ENCODE data around the gene USP47. TPM values are rescaled to one million over a fixed set of nuclear protein-coding genes. Genes with fewer than 3 reads are reported as not detected.

The USP47 gene
- total RNA-seq, 1 donor: 72.7 TPM

DNA sequence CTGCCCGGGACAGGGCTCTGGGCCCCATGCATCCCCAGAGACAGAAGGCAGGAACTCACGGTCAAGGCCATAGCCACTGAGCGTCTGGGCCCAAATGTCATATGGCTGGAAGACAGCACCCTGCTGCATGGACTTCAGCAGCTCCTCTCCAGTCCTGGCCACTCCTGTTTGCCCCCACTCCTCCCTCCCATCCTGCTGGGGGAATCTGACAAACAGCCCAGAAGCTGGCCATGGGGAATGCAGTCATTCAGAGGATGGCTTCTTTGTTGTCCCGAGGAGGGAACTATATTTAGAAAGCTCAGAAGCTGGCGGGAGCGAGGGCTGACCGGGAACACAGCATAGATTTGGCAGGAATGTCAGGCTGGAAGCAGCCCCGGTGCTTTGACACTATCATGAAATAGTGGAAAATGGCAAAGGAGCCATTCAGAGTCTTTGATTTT lies 131.6 kb downstream of the USP47 start:
- peak overlapping the region; percentile 59 for H3K27ac ChIP-seq (ENCODE audit: low read depth, low read length)
- no peaks in the 10 kb centered on the region for H4K20me1 ChIP-seq (ENCODE audit: insufficient read depth, low read length)
- peak overlapping the region; percentile 34 for H3K4me2 ChIP-seq (ENCODE audit: insufficient read depth, low read length)
- no peaks in the 10 kb centered on the region for H3K79me2 ChIP-seq (ENCODE audit: insufficient read depth, low read length)
- peak overlapping the region; percentile 51 for H2AFZ ChIP-seq (ENCODE audit: low read length)
- peak; percentile 89 for DNase-seq (ENCODE audit: insufficient read length, low spot score, missing footprints)
- TF ChIP-seq, protein P1, sequence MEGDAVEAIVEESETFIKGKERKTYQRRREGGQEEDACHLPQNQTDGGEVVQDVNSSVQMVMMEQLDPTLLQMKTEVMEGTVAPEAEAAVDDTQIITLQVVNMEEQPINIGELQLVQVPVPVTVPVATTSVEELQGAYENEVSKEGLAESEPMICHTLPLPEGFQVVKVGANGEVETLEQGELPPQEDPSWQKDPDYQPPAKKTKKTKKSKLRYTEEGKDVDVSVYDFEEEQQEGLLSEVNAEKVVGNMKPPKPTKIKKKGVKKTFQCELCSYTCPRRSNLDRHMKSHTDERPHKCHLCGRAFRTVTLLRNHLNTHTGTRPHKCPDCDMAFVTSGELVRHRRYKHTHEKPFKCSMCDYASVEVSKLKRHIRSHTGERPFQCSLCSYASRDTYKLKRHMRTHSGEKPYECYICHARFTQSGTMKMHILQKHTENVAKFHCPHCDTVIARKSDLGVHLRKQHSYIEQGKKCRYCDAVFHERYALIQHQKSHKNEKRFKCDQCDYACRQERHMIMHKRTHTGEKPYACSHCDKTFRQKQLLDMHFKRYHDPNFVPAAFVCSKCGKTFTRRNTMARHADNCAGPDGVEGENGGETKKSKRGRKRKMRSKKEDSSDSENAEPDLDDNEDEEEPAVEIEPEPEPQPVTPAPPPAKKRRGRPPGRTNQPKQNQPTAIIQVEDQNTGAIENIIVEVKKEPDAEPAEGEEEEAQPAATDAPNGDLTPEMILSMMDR (IDR thresholded peaks at IDR 0.05; ENCODE audit: extremely low read depth, low read depth, low read length): no peak
- no peaks in the 10 kb centered on the region for H3K36me3 ChIP-seq (ENCODE audit: insufficient read depth, low read length)
- no peak overlapping the region for H3K4me3 ChIP-seq (ENCODE audit: insufficient read depth, low read length)
- no peaks in the 10 kb centered on the region for H3K9me3 ChIP-seq (ENCODE audit: low read depth, low read length)
- peaks cover 39% of the 10 kb centered on the region for H3K4me1 ChIP-seq (ENCODE audit: insufficient read depth, low read length)
- H3K27me3 ChIP-seq (ENCODE audit: insufficient read depth, low read length): no peaks in the 10 kb centered on the region

DNA sequence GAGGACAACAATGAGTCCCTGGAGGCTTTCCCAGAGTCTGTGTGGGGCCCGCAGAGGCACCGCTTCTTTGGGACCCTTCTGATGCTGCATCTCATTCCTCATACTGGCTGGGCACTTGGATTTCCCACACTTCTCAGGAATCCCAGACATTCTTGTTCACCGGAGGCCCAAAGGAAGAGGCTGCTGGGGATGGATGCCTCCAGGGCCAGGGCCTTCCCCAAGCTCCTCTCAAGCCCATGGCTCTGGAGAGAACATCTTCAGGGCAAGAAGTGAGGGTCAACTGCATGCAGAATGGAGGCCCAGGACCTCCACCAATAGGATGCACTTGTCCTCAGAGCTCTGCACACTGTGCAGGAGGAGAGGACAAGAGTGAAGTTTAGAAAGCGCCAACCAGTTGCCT lies 132.1 kb downstream of the USP47 start:
- Histone ChIP-seq H3K4me1 (ENCODE audit: insufficient read depth, low read length) (peaks cover 43% of the 10 kb centered on the region), H3K4me3 (ENCODE audit: insufficient read depth, low read length) (no peak overlapping the region), H3K27ac (ENCODE audit: low read depth, low read length) (peak overlapping the region; percentile 59), H3K9me3 (ENCODE audit: low read depth, low read length) (no peaks in the 10 kb centered on the region), H3K79me2 (ENCODE audit: insufficient read depth, low read length) (no peaks in the 10 kb centered on the region), H2AFZ (ENCODE audit: low read length) (peak overlapping the region; percentile 51), H4K20me1 (ENCODE audit: insufficient read depth, low read length) (no peaks in the 10 kb centered on the region), H3K36me3 (ENCODE audit: insufficient read depth, low read length) (no peaks in the 10 kb centered on the region), H3K27me3 (ENCODE audit: insufficient read depth, low read length) (no peaks in the 10 kb centered on the region), H3K4me2 (ENCODE audit: insufficient read depth, low read length) (peak overlapping the region; percentile 34)
- DNase-seq (ENCODE audit: insufficient read length, low spot score, missing footprints): peak; percentile 60
- TF ChIP-seq, protein P1 (IDR thresholded peaks at IDR 0.05; ENCODE audit: extremely low read depth, low read depth, low read length): no peak

DNA sequence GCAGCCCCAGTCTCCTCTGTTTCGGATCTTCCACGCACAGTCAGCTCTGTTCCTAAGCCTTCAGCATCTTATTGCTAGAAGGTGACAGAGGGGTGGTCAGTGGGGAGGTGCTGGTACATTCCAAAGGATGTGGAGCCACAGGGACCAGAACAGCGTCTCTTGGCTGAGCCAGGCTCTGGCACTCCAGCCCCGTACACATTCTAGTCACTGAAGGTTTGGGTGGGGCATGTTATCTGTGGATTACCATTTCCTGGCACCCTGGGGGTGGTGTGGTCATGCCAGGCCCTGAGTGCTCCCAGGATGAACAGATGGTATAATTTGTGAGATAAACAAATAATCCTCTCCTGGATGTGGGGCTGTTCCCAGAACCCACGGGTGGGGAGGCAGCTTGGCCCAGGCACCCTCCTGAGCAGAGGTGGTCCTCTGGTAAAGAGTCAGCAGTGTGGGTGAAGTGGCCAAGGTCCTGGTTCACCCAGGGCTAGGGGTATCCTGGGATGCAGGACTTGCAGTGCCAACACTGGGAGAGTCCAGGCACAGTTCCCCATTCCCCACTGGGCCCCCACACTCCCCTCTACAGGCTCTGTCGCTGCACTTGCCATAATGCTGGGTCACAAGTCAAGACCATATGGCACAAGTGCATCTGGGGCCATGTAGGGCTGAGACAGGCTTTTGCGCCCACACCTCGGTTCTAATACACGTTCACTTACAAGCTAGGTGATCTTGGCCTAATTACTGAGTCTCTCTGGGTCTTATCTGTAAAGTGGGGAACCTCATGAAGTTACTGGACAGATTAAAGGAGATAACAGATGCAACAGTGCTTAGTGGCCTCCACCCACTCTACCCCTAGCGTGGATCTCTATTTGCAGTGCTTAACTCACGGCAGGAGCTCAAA lies 133.7 kb downstream of the USP47 start:
- TF ChIP-seq, protein P1 (IDR thresholded peaks at IDR 0.05; ENCODE audit: extremely low read depth, low read depth, low read length): no peak
- Histone ChIP-seq H3K9me3 (ENCODE audit: low read depth, low read length) (no peaks in the 10 kb centered on the region), H4K20me1 (ENCODE audit: insufficient read depth, low read length) (no peaks in the 10 kb centered on the region), H3K4me2 (ENCODE audit: insufficient read depth, low read length) (no peak overlapping the region), H3K27ac (ENCODE audit: low read depth, low read length) (no peak overlapping the region), H3K36me3 (ENCODE audit: insufficient read depth, low read length) (no peaks in the 10 kb centered on the region), H2AFZ (ENCODE audit: low read length) (no peak overlapping the region), H3K79me2 (ENCODE audit: insufficient read depth, low read length) (no peaks in the 10 kb centered on the region), H3K27me3 (ENCODE audit: insufficient read depth, low read length) (no peaks in the 10 kb centered on the region), H3K4me1 (ENCODE audit: insufficient read depth, low read length) (peaks cover 54% of the 10 kb centered on the region), H3K4me3 (ENCODE audit: insufficient read depth, low read length) (no peak overlapping the region)
- no peak for DNase-seq (ENCODE audit: insufficient read length, low spot score, missing footprints)

DNA sequence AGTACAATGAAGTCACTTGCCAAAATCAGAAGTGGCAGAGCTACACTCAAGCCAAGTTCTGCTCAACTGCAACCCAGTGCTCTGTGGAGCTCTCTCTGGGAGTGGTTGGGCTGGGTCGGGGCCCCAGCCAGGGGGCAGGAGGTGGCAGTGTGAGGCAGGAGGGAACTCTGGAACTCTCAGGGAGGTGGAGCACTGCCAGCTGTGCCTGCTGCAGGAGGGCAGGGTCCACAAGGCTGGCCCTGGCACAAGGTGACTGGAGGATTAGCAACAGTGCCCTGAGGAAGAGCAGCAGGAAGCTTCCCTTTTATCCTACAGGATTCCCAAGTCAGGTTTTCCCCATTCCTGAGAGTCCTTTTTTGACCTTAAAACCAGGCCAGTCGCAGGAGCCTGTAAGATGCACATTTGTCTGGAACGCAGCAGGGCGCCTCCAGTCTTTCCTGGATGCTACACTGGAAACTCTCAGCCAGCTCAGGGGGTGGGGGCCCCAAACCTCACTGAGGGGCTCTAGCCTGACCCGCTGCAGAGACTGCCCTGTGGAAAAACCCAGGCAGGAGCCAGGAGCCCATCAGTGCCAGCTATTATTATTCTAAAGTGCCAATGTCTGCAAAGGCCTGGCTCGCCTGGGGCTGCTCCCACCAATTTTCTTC lies 134.8 kb downstream of the USP47 start:
- peak; percentile 64 for DNase-seq (ENCODE audit: insufficient read length, low spot score, missing footprints)
- Histone ChIP-seq H3K4me3 (ENCODE audit: insufficient read depth, low read length) (peak overlapping the region; percentile 8), H3K4me1 (ENCODE audit: insufficient read depth, low read length) (peaks cover 58% of the 10 kb centered on the region), H3K4me2 (ENCODE audit: insufficient read depth, low read length) (peak overlapping the region; percentile 67), H4K20me1 (ENCODE audit: insufficient read depth, low read length) (no peaks in the 10 kb centered on the region), H3K27me3 (ENCODE audit: insufficient read depth, low read length) (no peaks in the 10 kb centered on the region), H3K79me2 (ENCODE audit: insufficient read depth, low read length) (no peaks in the 10 kb centered on the region), H3K27ac (ENCODE audit: low read depth, low read length) (peak overlapping the region; percentile 69), H2AFZ (ENCODE audit: low read length) (no peak overlapping the region), H3K36me3 (ENCODE audit: insufficient read depth, low read length) (no peaks in the 10 kb centered on the region), H3K9me3 (ENCODE audit: low read depth, low read length) (no peaks in the 10 kb centered on the region)
- TF ChIP-seq, protein P1 (IDR thresholded peaks at IDR 0.05; ENCODE audit: extremely low read depth, low read depth, low read length): no peak
